ENCODE results near the gene MMP3.

Gene MMP3

DNA sequence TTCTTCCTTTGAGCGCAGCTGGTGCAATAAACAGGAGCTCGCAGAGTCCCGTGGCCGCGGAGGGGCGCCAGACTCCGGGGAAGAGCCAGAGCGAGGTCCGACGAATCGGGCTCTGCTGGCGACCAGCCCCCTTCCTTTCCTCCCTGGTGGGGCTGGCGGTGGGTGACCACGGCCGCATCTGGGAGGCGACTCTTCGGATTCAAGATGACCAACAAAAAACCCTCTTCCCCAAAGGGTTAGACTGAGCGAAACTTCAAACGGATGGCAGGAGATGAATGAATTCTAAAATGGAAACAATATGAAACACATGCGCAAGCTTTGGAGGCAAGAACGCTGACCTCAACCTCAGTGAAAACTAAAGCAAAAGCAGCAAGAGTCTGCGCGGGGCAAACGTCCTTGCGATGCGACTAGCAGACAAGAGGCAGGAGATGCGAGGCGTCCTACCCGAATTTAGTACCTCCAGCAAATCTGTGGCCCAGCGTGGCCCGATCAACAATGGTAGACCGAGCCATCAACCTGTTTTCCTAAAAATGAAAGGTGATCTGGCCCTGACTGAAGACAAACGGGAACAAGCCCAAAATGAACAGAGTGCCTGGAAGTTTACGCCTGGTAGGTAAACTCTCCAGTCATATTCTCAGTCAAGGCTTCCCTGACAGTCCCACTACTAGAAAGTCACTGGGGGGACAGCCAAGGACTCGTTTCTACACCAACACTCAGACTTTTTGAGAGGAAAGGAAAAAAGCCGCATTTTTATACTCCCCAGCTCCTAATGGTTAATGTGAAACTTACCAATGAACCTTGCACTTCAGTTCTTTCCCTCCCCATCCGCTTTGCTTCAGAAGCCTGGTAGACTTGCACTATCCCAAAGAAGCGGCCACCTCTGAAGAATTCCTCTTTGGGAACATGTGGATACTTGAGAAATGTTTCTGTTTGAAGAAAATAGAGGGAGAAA is 11.6 kb downstream of the MMP3 start:
- peak; percentile 80 for DNase-seq

DNA sequence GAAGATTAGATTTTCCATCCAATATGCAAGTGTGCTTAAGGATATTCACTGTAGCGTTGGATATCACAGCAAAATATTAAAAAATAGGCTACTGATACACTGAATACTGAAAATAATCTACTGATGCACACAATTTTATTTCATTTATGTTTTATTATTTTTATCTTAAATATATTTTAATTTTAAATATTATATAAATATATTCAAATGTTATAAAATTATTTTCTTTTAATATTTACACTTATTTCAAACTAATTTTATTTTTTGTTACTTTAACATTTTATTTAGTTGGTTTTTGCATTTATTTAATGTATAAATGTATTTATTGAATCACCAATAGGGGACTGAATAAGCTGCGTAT is 12.3 kb downstream of the MMP3 start:
- no peak for DNase-seq

DNA sequence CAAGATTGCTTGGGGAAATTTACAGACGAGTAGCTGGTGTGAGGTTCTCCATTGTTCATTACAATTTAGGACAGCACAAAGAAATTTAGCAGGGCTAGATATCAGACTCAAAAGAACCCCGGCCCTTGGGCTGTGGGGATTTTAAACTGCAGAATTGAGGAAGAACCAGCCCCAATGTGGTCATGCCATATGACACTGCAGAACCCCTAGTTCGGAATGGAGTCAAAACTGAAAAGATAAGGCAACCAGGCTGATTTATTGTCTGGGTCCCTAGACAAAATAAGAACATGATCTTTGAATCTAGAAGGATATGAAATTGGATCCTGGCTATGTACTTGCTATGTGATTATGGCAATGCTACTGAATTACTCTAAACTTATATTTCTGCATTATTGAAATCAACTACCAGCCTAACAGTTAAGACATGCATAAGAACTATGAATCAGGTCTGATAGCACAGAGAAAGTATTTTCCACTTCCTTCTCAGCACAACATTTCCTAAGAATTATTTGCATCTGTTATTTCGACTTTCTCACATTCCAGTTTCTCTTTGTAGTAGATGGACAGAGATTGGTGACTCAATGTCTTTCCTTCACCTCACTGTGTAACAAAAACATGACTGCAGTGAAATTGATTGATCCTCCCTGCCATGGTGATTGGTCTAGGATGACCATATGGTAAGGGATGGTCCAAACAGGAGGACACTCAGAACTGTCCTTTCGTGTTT is 13.2 kb downstream of the MMP3 start:
- no peak for DNase-seq

DNA sequence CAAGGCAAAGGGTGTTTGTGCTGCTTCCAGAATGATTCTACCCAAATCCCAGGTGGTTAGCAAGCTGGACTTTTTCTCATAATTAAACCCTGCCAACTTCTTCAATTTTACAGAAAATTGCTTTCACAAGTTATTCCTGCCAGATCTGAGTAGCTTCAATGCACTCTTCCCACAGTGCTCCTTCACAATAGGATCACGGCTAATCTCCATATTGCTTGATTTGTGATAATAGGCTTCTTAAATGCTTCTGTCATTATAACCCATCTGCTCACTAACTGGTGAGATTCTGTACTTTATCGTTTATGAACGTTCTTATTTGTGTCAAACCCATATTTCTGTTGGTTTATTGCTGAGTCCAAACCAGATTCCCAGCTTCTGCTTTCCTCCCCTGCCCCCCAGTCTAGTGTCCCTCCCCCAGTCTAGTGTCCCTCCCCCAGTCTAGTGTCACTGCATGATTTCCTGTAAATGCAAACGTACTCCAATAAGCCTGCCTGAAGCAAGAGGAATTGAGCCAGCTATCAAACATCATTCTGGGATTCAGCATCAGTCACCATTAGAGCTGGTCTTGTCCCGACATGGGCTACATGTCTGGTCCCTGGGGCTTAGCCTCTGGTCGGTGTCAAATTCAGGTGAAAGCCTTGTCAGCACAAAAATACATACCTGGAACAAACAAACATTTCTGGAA is 14.0 kb downstream of the MMP3 start:
- no peak for DNase-seq

DNA sequence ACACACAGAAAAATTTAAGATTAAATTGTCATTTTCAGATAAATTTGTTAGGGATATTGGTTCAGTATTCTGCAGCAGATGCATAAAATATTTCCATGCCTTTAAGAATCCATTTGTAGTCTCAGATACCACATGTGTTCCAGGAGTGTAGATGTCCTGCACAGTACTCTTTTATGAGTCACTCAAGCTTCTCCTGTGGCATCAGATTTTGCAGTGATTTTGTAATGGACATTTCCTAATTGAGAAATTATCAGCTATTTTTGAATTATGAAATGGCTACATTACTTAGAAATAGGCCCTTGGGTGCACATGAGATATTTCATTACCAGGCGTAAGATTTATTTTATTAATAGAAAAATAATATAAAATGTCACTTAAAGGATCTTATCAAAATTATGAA is 18.9 kb downstream of the MMP3 start:
- no peak for DNase-seq

DNA sequence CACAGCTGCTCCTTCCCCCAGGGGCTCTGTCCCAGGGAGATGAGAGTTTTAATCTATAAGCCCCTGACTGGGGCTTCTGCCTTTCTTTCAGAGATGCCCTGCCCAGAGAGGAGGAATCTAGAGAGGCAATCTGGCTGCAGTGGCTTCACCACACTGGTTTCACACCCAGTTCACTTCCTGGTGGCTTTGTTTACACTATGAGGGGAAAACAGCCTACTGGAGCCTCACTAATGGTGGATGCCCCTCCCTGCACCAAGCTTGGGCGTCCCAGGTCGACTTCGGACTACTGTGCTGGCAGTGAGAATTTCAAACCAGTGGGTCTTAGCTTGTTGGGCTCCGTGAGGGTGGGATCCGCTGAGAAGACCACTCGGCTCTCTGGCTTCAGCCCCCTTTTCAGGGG is 23.9 kb downstream of the MMP3 start:
- DNase-seq = no peak

DNA sequence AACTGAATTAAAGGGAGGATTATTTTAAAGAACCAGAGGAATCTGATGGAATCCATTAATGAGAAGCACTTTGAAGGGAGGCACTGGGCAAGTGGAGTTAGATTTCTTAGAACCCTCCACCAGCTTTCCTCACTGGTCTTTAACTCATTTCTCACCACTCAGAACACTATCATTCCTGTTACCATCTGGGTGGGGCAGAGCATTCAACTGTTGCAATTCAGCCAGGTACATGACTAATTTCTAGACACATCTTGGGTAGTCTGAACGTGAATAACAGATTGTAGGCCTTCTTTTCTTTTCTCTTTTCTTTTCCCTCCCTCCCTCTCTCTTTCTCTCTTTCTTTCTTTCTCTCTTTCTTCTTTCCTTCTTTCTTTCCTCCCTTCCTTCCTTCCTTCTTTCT is 29.9 kb downstream of the MMP3 start:
- DNase-seq = no peak

DNA sequence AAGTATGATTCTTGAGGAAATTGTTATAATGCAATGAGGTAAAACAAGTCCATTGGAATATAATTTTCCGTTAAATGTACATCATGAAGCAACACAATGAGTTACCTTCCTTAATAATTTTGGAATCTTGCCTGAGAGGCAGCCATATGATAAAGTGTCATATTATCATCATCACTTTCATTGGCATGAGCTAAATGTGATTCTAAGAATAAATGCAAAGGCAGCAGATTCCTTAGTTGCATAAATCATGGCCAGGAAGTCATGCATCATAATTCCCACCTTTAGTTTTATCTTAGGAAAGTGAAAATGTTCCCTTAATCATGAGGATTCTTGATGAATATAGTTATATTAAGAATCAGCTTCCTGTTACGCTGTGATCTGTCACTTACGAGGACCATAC is 31.2 kb downstream of the MMP3 start:
- DNase-seq = no peak

DNA sequence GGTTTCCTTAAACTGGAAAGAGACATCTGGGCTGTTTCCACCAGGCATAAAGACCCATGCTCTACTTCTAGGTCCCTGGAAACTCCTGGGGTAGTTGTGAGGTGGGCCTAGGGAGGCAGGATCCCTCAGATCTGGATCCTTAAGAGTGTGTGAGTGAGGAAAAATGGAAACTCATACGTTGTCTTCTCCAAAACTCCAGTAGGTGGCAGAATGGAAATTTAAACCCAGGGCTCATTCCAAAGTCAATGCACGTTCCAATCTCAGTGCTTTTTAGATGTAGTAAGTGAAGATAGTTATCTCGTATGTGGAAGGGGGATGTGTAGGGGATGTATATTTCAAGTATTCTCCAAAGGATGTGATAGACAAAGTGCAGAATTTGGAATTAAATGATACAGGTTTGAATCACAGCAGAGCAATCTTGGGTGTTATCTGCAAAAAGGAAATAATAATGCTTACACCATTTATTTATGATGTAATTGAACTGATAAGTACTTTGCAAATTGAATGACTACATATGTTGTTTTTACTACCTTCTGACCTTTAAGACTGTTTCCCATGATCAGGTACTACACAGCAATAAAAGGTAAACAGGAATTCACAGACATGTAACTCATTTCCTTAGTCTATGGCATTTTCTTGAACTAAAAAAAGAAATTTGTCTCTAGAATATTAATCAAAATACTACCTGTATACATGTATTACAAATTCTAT is 32.3 kb downstream of the MMP3 start:
- no peak for DNase-seq

DNA sequence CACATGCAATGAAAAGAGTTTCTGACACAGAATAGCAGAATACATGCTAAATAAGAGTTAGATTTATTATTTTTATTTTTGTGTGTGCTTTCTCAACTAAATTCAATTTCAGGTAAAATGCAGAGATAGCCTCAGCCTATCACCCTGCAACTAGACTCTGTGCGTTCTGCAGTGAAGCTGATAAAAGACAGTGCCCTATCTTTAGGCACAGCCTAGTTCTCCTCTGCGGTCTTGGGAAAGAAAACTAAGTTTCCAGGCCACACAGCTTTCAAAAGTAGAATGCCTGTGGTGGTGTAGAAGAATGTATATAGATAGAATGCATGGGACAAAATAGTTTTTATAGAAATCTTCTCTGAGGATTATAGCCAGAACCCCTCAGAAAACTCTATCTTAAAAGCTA is 33.4 kb downstream of the MMP3 start:
- no peak for DNase-seq

DNA sequence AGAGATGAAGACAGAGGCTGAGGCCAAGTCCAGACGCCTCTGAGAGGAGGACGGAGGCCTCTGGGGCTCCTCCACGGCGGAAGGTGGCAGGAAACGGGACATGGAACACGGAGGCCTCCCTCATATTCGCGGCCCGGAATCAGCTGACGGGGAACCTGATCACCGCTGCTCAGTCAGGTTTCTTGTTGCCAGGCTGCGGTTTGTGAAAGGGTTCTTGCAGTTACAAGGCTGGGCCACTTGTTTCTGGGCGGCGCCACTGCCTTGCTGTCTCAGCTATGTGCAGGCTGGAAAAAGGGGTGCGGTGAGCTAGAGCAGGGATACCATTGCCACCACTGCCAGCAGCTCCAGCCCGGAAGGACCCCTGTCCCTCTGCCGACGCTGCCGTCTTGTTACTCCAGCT is 35.5 kb downstream of the MMP3 start:
- no peak for DNase-seq

DNA sequence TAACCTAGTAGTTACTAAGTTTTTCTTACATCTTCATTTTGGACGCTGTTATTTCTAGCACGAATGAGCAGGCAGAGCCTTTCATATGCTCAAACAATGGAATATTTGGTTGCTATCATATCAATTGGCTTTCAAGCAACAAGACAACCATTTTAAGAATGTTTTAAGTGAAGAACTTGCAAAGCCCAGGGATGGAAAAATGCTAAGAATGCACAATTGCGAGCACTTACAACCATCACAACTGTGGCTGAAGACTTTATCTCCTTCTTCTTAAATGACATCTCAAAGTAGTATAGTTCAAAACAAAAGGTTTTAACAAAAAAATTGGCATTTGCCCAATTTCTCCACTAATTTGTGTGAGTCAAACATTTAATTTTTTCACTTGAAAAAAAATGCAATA is 37.1 kb downstream of the MMP3 start:
- no peak for DNase-seq

DNA sequence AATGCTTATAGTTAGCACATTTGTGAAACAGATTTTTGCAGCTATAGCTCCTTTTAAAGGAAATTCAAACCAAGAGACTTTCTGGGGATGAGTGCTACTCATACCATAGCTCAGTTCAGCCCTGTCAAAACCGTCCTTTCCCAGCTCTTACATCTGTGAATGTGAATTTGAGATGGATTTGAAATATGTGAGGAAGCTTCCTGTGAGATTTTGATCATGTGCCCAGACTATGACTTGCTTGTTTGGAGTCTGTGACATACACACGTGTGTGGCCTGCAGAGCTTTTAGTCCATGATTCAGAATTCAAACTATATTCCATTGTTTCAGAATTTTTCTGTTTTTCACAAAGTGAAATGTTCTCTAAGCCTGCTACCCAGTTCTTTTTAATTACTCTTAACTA is 41.1 kb downstream of the MMP3 start:
- no peak for DNase-seq

DNA sequence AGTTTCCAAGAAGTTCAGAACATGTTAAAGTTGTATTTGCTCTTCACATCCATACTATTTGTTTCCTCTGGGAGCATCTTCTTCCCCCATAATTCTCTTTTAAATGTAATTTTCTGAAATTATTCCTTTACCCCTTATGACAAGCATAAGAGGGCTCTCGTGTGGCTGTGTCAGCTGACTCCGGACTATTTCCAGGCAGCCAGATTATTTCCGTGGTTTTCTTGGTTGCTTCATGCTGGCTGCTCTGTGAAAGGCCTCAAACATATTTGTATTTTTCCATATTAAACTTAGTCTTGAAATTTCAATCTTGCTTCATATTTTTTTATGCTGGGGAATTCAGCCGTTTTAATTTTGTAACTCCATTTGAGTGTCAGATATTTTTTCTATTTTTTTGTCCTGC is 42.6 kb downstream of the MMP3 start:
- DNase-seq = no peak

DNA sequence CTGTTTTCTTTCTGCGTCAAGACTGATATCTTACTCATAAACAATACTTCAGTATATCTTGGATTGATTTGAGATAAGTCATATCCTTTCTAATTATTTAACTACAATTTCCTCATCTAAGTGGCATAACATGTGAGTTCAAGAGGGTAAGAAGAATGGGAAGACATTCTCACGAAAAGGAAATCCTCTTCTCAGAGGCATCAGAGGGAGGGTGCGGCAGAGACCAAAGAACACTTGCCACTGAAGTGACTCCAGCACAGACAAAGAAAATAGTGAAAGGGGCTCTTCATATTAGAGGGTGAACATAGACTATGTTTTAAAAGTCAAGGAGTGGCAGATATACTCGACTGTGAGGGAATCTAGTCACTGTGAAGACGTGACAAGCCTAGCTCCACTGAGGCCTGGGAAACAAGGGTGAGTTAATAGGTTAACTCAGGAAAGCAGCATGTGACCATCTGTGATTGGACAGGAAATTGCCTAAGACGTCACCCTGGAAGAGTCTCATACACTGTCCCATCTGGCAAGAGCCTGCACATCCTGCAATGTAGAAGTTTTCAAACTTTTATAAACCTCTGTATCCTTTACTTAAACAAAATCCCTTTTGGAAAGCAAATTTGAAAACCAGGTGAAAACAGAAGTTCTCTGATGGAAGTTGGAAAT is 43.6 kb downstream of the MMP3 start:
- DNase-seq = no peak

DNA sequence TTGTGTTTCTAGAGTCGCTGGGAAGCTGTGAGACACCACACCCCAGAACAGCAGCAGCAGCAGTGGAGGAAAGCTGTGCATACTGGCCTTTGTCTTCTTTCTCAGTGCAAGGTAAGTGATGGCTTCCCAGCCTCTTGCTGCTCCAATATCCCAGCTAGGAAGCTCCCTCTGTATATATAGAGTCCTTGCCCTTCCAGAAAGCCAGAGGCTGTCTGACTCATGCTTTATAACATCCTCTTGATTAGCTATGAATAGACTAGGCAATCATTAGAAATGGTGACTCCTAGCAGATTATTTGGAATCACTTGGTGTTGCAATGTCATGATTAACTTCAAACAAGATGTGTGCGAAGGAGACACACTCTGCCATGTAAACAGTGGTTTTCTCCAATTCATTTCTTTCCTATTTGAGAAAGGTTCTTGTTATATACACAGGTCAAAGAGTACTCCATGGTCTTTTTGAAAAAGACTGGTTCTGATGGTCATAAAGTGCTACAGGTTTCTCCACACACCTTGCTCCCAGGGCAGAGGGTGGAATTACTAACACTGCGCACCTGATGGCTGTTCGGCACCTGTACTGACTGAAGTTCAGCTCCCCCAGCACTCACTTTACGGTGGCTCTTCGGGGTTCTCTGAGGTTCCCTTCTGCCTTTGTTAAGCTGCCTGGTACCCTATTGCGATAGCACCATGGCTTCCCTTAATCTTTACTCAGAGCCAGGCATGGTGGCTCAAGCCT is 45.2 kb downstream of the MMP3 start, which contains the start of gene MMP1:
Gene MMP1 (minus strand): TSS at position 149 of the 735 bp plus-strand sequence. CDS start 68 bp downstream, at position 81.
- DNase-seq = no peak

DNA sequence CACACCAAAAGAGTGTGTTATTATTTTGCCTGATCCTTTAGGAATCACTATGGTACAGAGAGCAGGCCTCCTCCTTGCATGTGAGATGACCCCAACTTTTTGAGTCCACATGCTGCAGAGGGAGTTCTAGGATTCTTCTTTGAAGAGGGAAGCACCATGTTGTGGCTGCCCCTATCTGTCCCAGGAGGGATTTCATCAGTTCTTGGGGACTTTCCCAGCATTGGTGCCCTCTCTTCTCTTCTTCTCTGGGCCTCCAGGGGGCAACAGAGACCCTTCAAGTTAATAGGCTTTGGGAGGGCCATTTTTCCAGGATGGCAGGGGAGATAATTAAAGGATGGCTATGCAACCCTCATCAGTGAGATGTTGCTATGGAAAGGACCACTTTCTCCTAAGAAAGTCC is 49.0 kb downstream of the MMP3 start:
- no peak for DNase-seq

DNA sequence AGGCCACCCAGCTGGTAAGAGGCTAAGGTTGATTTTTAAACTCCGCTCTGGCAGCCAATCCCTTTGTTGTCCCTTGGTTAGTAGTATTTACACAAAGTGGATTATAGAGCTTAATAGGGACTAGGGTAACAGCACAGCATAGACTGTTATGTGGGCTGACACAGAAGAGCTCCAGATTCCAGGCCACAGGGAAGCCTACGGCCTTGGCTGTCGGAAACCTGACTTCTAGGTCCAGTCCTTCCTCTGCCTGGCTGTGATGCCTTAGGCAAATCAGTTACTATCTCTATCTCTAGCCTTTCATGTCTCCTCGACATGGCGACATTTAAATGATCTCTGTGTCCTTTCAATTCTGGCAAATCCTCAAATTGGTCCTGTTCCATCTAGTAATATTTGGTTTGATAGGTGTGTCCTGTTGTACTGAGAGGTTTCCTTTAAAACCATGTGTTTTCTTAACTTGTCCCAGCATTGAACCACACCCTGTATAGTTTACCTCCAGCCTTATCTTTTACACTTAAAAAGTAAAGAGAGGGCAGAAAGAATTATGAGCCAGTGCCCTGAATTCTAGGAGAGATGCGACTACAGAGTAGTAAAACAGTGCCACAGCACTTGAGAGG is 49.6 kb downstream of the MMP3 start:
- DNase-seq = no peak

DNA sequence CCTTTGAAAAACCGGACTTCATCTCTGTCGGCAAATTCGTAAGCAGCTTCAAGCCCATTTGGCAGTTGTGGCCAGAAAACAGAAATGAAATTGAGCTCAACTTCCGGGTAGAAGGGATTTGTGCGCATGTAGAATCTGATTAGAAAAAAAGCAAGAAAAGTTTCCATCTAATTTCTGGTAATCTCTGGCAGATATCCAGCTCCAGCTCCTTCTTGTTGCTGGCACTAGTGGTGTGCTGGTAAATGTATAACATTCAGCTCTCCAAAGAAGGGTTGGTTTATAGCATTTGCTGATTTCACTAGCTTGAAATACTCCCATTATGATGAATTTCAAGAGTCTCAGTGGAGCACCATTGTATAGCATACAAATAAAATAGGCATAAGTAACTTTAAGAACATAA is 50.8 kb downstream of the MMP3 start:
- no peak for DNase-seq

DNA sequence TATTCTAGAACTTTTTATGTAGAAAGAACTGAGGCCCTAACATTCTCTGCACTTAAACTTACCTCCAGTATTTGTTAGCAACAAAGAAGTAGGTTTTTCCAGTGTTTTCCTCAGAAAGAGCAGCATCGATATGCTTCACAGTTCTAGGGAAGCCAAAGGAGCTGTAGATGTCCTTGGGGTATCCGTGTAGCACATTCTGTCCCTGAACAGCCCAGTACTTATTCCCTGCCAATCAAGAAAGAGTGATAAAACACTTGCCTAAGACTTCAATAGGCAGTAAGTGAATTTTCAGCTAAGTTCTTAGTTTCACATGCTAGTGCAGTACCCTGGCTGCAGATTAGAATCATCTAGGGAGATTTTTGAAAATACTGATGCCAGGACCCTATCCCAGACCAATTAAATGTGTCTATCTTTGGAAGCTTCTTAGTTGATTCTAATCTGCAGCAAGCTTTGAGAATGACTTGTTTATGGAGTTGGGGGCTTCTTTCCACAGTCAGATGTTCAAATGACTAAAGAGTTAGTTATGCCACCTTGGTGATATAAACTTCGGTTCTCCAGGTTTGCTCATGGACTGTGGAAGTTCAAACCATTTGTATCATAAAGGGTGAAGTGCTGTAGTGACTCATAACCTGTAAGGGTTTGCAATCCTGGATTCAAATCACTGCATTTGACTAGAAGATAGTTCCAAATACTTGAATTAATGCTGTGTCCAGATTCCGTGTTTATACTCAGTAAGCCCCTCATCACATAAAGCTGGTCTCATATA is 52.0 kb downstream of the MMP3 start:
- DNase-seq = no peak
